K562 (cell line): ENCODE measurements around the gene TXLNA. TPM values are rescaled to one million over a fixed set of nuclear protein-coding genes. Genes with fewer than 3 reads are reported as not detected.

Experiments used
- BCL6 ChIP-seq: fragments of 250-450 bp; sonication (Bioruptor Pico); IDR thresholded peaks from 2 replicates; pipeline ENCODE4 v1.4.0; 2020
- HDGF ChIP-seq: fragments of 450-650 bp; IDR thresholded peaks from 2 replicates; pipeline ENCODE4 v1.6.1; 2016
- HNRNPL ChIP-seq: fragments of 200-400 bp; formaldehyde crosslinking; IDR thresholded peaks from 2 replicates; pipeline ENCODE4 v1.6.1; 2017; ENCODE audit warnings: low read depth, mild to moderate bottlenecking, low read length
- HNRNPLL ChIP-seq: fragments of 200-400 bp; formaldehyde crosslinking; IDR thresholded peaks from 2 replicates; pipeline ENCODE4 v1.6.1; 2017; ENCODE audit warnings: low read length, low read depth, mild to moderate bottlenecking; ENCODE audit not compliant: poor library complexity, severe bottlenecking
- LCOR ChIP-seq: sonication (generic); formaldehyde crosslinking; IDR thresholded peaks from 2 replicates; pipeline ENCODE4 v1.8.0; 2022; ENCODE audit warnings: mild to moderate bottlenecking, missing genetic modification reagents
- MTA1 ChIP-seq: fragments of 450-650 bp; IDR thresholded peaks from 2 replicates; pipeline ENCODE4 v1.6.1; 2017; ENCODE audit warnings: borderline replicate concordance
- NUFIP1 ChIP-seq: fragments of 450-650 bp; IDR thresholded peaks from 2 replicates; pipeline ENCODE4 v1.6.1; 2018; ENCODE audit not compliant: partially characterized antibody
- PURB ChIP-seq: sonication (generic); formaldehyde crosslinking; IDR thresholded peaks from 2 replicates; pipeline ENCODE4 v1.9.0; 2021; ENCODE audit warnings: low read depth, mild to moderate bottlenecking, missing genetic modification reagents
- RBBP5 ChIP-seq: fragments of 200-600 bp; sonication (generic); IDR thresholded peaks from 2 replicates; pipeline ENCODE4 v1.6.1; 2012; ENCODE audit warnings: borderline replicate concordance, mild to moderate bottlenecking, low read length, control low read depth, inconsistent platforms; ENCODE audit not compliant: insufficient read depth, poor library complexity, severe bottlenecking
- RNF2 ChIP-seq: sonication (generic); IDR thresholded peaks from 2 replicates; pipeline ENCODE4 v1.6.1; 2016
- SAFB2 ChIP-seq: fragments of 200-400 bp; formaldehyde crosslinking; IDR thresholded peaks from 2 replicates; pipeline ENCODE4 v1.6.1; 2018; ENCODE audit warnings: borderline replicate concordance, low read length, low read depth, moderate library complexity; ENCODE audit not compliant: severe bottlenecking
- SMC3 ChIP-seq: conservative IDR thresholded peaks from 2 replicates; pipeline ENCODE4 v1.6.1; 2011; ENCODE audit warnings: low read depth, low read length, improper control_type of control experiment; ENCODE audit not compliant: insufficient read depth
- TGIF2 ChIP-seq: sonication (generic); formaldehyde crosslinking; IDR thresholded peaks from 2 replicates; pipeline ENCODE4 v1.8.1; 2022; ENCODE audit warnings: mild to moderate bottlenecking, missing genetic modification reagents, moderate library complexity
- ZBTB8A ChIP-seq: fragments of 450-650 bp; IDR thresholded peaks from 2 replicates; pipeline ENCODE4 v1.6.1; 2018; ENCODE audit warnings: mild to moderate bottlenecking, moderate library complexity; ENCODE audit not compliant: partially characterized antibody
- ZNF165 ChIP-seq: fragments of 250-450 bp; sonication (Bioruptor Pico); IDR thresholded peaks from 2 replicates; pipeline ENCODE4 v1.4.0; 2020; ENCODE audit warnings: borderline replicate concordance
- ZNF316 ChIP-seq: fragments of 450-650 bp; IDR thresholded peaks from 2 replicates; pipeline ENCODE4 v1.6.1; 2016
- ZNF551 ChIP-seq: fragments of 250-450 bp; sonication (Bioruptor Pico); IDR thresholded peaks from 2 replicates; pipeline ENCODE4 v1.5.0; 2021; ENCODE audit warnings: mild to moderate bottlenecking, moderate library complexity
- ZNF695 ChIP-seq: fragments of 450-650 bp; formaldehyde crosslinking; IDR thresholded peaks from 2 replicates; pipeline ENCODE4 v1.4.0; 2020; ENCODE audit warnings: mild to moderate bottlenecking, moderate library complexity
- ZNF764 ChIP-seq: fragments of 250-450 bp; sonication (Bioruptor Pico); IDR thresholded peaks from 2 replicates; pipeline ENCODE4 v1.4.0; 2020; ENCODE audit warnings: low read depth, mild to moderate bottlenecking, moderate library complexity
- polyA plus RNA-seq, 8 experiments: library from polyadenylated mRNA; depleted of rRNA in 4 of 8; stranded (reverse) in 5 of 8; unstranded in 3 of 8; fragments of >200 nt; fragmentation: Nextera tagmentation in 2 of 8; fragmentation: Illumina TruSeq in 1 of 8; extraction: Ambion mirVana in 2 of 8; extraction: Trizol in 1 of 8; gene quantifications; 2 replicates each; pipeline versions ENCODE4 v1.2.1 to v1.2.3, GENCODE V29; 2011 to 2014; ENCODE audit warnings: inconsistent platforms in 1 of 8, missing spikeins in 1 of 8
- total RNA-seq, 7 experiments: library from RNA; depleted of rRNA in 6 of 7; stranded (reverse); fragments of >200 nt in 6 of 7; fragmentation: Illumina TruSeq in 2 of 7; extraction: Trizol in 2 of 7; gene quantifications; 2 replicates each; pipeline versions ENCODE4 v1.2.1 to v1.2.3, GENCODE V29; 2011 to 2021; ENCODE audit warnings: low replicate concordance in 1 of 7
- TF ChIP-seq, protein P1 (sequence below), 2 experiments: fragments of 450-650 bp in 1 of 2; IDR thresholded peaks; 2 replicates each; pipeline ENCODE4 v1.6.1; 2011 to 2017; ENCODE audit warnings: low read depth in 2 of 2, antibody characterized with exemption in 1 of 2, borderline replicate concordance in 1 of 2, low read length in 1 of 2, mild to moderate bottlenecking in 1 of 2, mixed read lengths in 1 of 2; ENCODE audit not compliant: control insufficient read depth in 1 of 2
- TF ChIP-seq, protein P2 (sequence below): sonication (generic); formaldehyde crosslinking; IDR thresholded peaks from 2 replicates; pipeline ENCODE4 v1.8.0; 2022; ENCODE audit warnings: mild to moderate bottlenecking, missing genetic modification reagents, borderline replicate concordance
- TF ChIP-seq, protein P3 (sequence below): IDR thresholded peaks from 2 replicates; pipeline ENCODE4 v1.6.1; 2014; ENCODE audit warnings: antibody characterized with exemption

TXLNA gene
- total and polyA plus RNA-seq, 9 of the 15 experiments (the other 6 are each of a cell fraction or from before 2014, with no cell fraction given): 9.2 to 54.5 (median 39.3) TPM

DNA sequence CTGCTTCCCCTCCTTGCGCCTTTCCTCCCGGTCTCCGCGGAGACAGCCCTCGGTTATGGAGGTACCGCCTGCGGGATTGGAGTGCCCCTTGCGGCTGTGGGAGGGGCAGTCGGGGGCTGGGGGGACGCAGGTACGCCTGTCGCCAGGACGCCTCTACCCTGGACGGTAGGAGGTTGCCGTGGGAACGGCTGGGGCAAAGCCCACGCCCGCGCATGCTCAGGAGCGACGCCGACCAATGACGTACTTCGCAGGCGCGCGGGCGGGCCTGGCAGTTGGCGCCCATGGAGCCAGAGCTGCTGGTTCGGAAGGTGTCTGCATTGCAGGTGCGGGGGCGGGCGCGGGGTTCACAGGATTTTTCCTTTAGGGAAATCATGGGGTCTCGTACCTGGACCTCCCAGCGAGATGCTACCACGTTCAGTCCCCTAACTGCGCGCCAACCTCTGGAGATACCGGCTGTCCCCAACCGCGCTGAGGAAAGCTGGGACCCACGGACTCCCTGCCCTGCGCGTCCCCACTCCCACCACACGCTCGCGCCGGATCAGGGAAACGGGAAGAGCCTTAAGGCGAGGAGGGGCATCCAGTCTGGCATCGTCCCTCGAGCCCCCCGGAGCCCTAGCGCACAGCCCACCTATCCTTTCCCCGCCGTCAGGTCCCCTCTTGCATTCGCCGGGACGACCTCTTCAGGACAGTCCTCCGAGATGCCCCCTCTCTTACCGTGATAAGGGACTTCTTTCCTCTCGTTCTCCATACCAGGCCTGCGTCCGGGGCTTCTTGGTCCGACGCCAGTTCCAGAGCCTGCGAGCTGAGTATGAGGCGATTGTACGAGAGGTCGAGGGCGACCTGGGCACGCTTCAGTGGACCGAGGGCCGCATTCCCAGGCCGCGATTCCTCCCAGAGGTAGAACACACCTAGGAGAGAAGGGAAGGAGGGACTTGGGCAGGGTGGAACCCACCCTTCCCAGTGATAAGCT is 26.2 kb downstream of the TXLNA start, which contains the start of gene IQCC (continued):
- TF ChIP-seq NUFIP1 (no peak), ZNF316 (no peak), LCOR (CRISPR knock-in tag) (no peak), HNRNPLL (no peak), HDGF (no peak), BCL6 (CRISPR knock-in tag) (no peak), SMC3 (peak; percentile 3; the same call in 1 of the 2 replicates), SAFB2 (no peak), ZNF695 (CRISPR knock-in tag) (no peak), ZNF764 (CRISPR knock-in tag) (no peak), ZNF165 (no peak), PURB (no peak), RBBP5 (no peak), MTA1 (peak; percentile 98), RNF2 (no peak), ZNF551 (CRISPR knock-in tag) (no peak), HNRNPL (no peak), ZBTB8A (no peak), TGIF2 (CRISPR knock-in tag) (no peak)
- TF ChIP-seq, protein P1, sequence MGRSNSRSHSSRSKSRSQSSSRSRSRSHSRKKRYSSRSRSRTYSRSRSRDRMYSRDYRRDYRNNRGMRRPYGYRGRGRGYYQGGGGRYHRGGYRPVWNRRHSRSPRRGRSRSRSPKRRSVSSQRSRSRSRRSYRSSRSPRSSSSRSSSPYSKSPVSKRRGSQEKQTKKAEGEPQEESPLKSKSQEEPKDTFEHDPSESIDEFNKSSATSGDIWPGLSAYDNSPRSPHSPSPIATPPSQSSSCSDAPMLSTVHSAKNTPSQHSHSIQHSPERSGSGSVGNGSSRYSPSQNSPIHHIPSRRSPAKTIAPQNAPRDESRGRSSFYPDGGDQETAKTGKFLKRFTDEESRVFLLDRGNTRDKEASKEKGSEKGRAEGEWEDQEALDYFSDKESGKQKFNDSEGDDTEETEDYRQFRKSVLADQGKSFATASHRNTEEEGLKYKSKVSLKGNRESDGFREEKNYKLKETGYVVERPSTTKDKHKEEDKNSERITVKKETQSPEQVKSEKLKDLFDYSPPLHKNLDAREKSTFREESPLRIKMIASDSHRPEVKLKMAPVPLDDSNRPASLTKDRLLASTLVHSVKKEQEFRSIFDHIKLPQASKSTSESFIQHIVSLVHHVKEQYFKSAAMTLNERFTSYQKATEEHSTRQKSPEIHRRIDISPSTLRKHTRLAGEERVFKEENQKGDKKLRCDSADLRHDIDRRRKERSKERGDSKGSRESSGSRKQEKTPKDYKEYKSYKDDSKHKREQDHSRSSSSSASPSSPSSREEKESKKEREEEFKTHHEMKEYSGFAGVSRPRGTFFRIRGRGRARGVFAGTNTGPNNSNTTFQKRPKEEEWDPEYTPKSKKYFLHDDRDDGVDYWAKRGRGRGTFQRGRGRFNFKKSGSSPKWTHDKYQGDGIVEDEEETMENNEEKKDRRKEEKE (IDR thresholded peaks at IDR 0.05; ENCODE audit: borderline replicate concordance in 1 of 2, control insufficient read depth in 1 of 2, low read depth in 2 of 2, low read length in 1 of 2): no peak
- TF ChIP-seq, protein P2, sequence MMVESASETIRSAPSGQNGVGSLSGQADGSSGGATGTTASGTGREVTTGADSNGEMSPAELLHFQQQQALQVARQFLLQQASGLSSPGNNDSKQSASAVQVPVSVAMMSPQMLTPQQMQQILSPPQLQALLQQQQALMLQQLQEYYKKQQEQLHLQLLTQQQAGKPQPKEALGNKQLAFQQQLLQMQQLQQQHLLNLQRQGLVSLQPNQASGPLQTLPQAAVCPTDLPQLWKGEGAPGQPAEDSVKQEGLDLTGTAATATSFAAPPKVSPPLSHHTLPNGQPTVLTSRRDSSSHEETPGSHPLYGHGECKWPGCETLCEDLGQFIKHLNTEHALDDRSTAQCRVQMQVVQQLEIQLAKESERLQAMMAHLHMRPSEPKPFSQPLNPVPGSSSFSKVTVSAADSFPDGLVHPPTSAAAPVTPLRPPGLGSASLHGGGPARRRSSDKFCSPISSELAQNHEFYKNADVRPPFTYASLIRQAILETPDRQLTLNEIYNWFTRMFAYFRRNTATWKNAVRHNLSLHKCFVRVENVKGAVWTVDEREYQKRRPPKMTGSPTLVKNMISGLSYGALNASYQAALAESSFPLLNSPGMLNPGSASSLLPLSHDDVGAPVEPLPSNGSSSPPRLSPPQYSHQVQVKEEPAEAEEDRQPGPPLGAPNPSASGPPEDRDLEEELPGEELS (CRISPR knock-in tag): peak; percentile 74; the same call in 1 of the 2 replicates
- TF ChIP-seq, protein P3, sequence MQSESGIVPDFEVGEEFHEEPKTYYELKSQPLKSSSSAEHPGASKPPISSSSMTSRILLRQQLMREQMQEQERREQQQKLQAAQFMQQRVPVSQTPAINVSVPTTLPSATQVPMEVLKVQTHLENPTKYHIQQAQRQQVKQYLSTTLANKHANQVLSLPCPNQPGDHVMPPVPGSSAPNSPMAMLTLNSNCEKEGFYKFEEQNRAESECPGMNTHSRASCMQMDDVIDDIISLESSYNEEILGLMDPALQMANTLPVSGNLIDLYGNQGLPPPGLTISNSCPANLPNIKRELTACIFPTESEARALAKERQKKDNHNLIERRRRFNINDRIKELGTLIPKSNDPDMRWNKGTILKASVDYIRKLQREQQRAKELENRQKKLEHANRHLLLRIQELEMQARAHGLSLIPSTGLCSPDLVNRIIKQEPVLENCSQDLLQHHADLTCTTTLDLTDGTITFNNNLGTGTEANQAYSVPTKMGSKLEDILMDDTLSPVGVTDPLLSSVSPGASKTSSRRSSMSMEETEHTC: no peak
